Smooth muscle cell (in vitro differentiated cells): Measurements from ENCODE around the gene HAUS8. TPM values are rescaled to one million over a fixed set of nuclear protein-coding genes. Genes with fewer than 3 reads are reported as not detected.
A peak's percentile ranks its signal among the peaks of the same experiment; 100 is the strongest.

ENCODE experiments used
- DNase-seq: peaks from one replicate; lab custom pipeline; 2025; ENCODE audit not compliant: unreplicated experiment; lab: John Stamatoyannopoulos, UW
- H2AFZ ChIP-seq: fragments of 200-600 bp; sonication (generic); 2 replicates; pipeline ENCODE4 v1.6.0; 2016; ENCODE audit warnings: antibody characterized with exemption, low read depth, mild to moderate bottlenecking
- H3F3A ChIP-seq: fragments of 200-600 bp; sonication (generic); 2 replicates; pipeline ENCODE4 v1.6.0; 2017; ENCODE audit warnings: antibody characterized with exemption, low read depth
- H3K27ac ChIP-seq: fragments of 200-600 bp; sonication (generic); 2 replicates; pipeline ENCODE4 v1.5.1; 2016; ENCODE audit warnings: low read depth, mild to moderate bottlenecking
- H3K27me3 ChIP-seq: fragments of 200-600 bp; sonication (generic); 2 replicates; pipeline ENCODE4 v1.6.1; 2016; ENCODE audit warnings: low read depth, mild to moderate bottlenecking
- H3K36me3 ChIP-seq: fragments of 200-600 bp; sonication (generic); 2 replicates; pipeline ENCODE4 v1.5.1; 2016; ENCODE audit warnings: low read depth
- H3K4me1 ChIP-seq: fragments of 200-600 bp; sonication (generic); 2 replicates; pipeline ENCODE4 v1.5.1; 2016; ENCODE audit warnings: low read depth
- H3K4me2 ChIP-seq: fragments of 200-600 bp; sonication (generic); 2 replicates; pipeline ENCODE4 v1.6.0; 2016; ENCODE audit warnings: mild to moderate bottlenecking
- H3K4me3 ChIP-seq: fragments of 200-600 bp; sonication (generic); 2 replicates; pipeline ENCODE4 v1.5.1; 2016; ENCODE audit warnings: mild to moderate bottlenecking
- H3K79me2 ChIP-seq: fragments of 200-600 bp; sonication (generic); 2 replicates; pipeline ENCODE4 v1.6.0; 2016; ENCODE audit warnings: low read depth, mild to moderate bottlenecking
- H3K9ac ChIP-seq: fragments of 200-600 bp; sonication (generic); 2 replicates; pipeline ENCODE4 v1.6.0; 2016; ENCODE audit warnings: low read depth
- H3K9me3 ChIP-seq: fragments of 200-600 bp; sonication (generic); replicated peaks from 2 replicates; pipeline ENCODE4 v1.5.1; 2016; ENCODE audit warnings: low read depth
- H4K20me1 ChIP-seq: fragments of 200-600 bp; sonication (generic); 2 replicates; pipeline ENCODE4 v1.6.0; 2016; ENCODE audit warnings: low read depth
- CTCF ChIP-seq: fragments of 200-600 bp; sonication (generic); IDR thresholded peaks from 2 replicates; pipeline ENCODE4 v1.5.1; 2017; ENCODE audit warnings: borderline replicate concordance, mild to moderate bottlenecking, antibody characterized with exemption; ENCODE audit not compliant: insufficient read depth, poor library complexity, severe bottlenecking
- WGBS: methylation state at CpG from one replicate; pipeline ENCODE4 v1.1.7; 2016; ENCODE audit warnings: low lambda C conversion rate; 5-methylcytosine and 5-hydroxymethylcytosine counted together
- polyA plus RNA-seq: library from polyadenylated mRNA; unstranded; fragments of >200 nt; fragmentation: Nextera tagmentation; extraction: Ambion mirVana; gene quantifications from 2 replicates; pipeline ENCODE4 v1.2.1, GENCODE V29; 2016
- total RNA-seq: library from RNA; depleted of rRNA; stranded (reverse); fragments of >200 nt; gene quantifications from 2 replicates; pipeline ENCODE4 v1.2.3, GENCODE V29; 2014

HAUS8 gene
- total and polyA plus RNA-seq, 2 experiments from 2014 or later = 6.3 to 7.4 TPM

- peaks cover 10% of the 10 kb centered on the region for H3K36me3 ChIP-seq
- peaks cover 12% of the 10 kb centered on the region for H4K20me1 ChIP-seq
- no peaks in the 10 kb centered on the region for H3K9me3 ChIP-seq
- peaks cover 77% of the 10 kb centered on the region for H3K79me2 ChIP-seq
- DNase-seq = no peak
- peaks cover 23% of the 10 kb centered on the region for H3F3A ChIP-seq
- peaks cover 3% of the 10 kb centered on the region for H3K4me1 ChIP-seq
- H2AFZ ChIP-seq = no peak overlapping the region
- H3K4me2 ChIP-seq = no peak overlapping the region
- no peaks in the 10 kb centered on the region for H3K27me3 ChIP-seq
- 96% methylated on average over 7 of the region's 7 CpGs for WGBS
- no peak for TF ChIP-seq CTCF
- H3K9ac ChIP-seq = no peak overlapping the region
- H3K4me3 ChIP-seq = no peak overlapping the region
- H3K27ac ChIP-seq = no peak overlapping the region
Measured at GRCh38 chr19:17104679-17105078, 29.4 kb upstream of the HAUS8 start.

- peak; percentile 53 for TF ChIP-seq CTCF
- Histone ChIP-seq H2AFZ (no peak overlapping the region), H3K4me1 (peaks cover 3% of the 10 kb centered on the region), H3K9ac (no peak overlapping the region), H3K9me3 (no peaks in the 10 kb centered on the region), H3K36me3 (peaks cover 10% of the 10 kb centered on the region), H4K20me1 (peaks cover 18% of the 10 kb centered on the region), H3K27ac (no peak overlapping the region), H3F3A (peaks cover 12% of the 10 kb centered on the region), H3K4me3 (no peak overlapping the region), H3K27me3 (no peaks in the 10 kb centered on the region), H3K79me2 (peaks cover 85% of the 10 kb centered on the region), H3K4me2 (no peak overlapping the region)
- DNase-seq = no peak
- WGBS = 82% methylated on average over 3 of the region's 3 CpGs
Measured at GRCh38 chr19:17103177-17103576, 27.9 kb upstream of the HAUS8 start.

- WGBS = 98% methylated on average over 51 of the region's 59 CpGs
- Histone ChIP-seq H3K79me2 (peaks cover 92% of the 10 kb centered on the region), H3K4me2 (no peak overlapping the region), H3K27me3 (no peaks in the 10 kb centered on the region), H3K4me3 (no peak overlapping the region), H3K9ac (no peak overlapping the region), H2AFZ (no peak overlapping the region), H4K20me1 (peaks cover 29% of the 10 kb centered on the region), H3K27ac (no peak overlapping the region), H3F3A (peaks cover 12% of the 10 kb centered on the region), H3K4me1 (peaks cover 4% of the 10 kb centered on the region), H3K36me3 (peaks cover 10% of the 10 kb centered on the region), H3K9me3 (no peaks in the 10 kb centered on the region)
- no peak for TF ChIP-seq CTCF
- DNase-seq = no peak
Measured at GRCh38 chr19:17101686-17102628, 26.7 kb upstream of the HAUS8 start.
